Choroid plexus epithelial cell (primary cell): ENCODE measurements around the gene SDF2L1.

ENCODE experiments used
- DNase-seq: peaks from one replicate; pipeline ENCODE4 v3.0.0-alpha.2; 2010; ENCODE audit warnings: low read depth
- H3K4me3 ChIP-seq: 2 replicates; pipeline ENCODE4 v1.5.1; 2011; ENCODE audit warnings: low read depth, mild to moderate bottlenecking, control low read depth, low read length, moderate library complexity
- CTCF ChIP-seq: conservative IDR thresholded peaks from 2 replicates; pipeline ENCODE4 v1.5.1; 2011; ENCODE audit warnings: low read depth, mild to moderate bottlenecking, control low read depth, inconsistent platforms, low read length, moderate library complexity

The SDF2L1 gene

GRCh38 chr22:21693333-21693998 is 51.4 kb downstream of the SDF2L1 start:
- DNase-seq, result no peak
- no peak overlapping the region for H3K4me3 ChIP-seq
- TF ChIP-seq CTCF, result no peak
